SKM-1 (cell line): ENCODE data around the gene SLC25A38.
"Not testable (repeated sequence)": the region's sequence is repeated elsewhere in the genome, so short reads cannot be mapped to it uniquely, and the experiment has no call there.

Source experiments
- DNase-seq: peaks from one replicate; lab custom pipeline; 2025; ENCODE audit not compliant: unreplicated experiment; lab: John Stamatoyannopoulos, UW

Gene SLC25A38

GRCh38 chr3:39383045-39383880 lies at the start of gene SLC25A38:
Gene SLC25A38 (plus strand): TSS chr3:39383370. CDS start chr3:39383725, 355 bp downstream.
- no peak for DNase-seq

GRCh38 chr3:39333607-39334006 lies 49.6 kb upstream of the SLC25A38 start:
- no peak for DNase-seq

GRCh38 chr3:39334205-39334604 lies 49.0 kb upstream of the SLC25A38 start:
- DNase-seq = no peak

GRCh38 chr3:39338201-39338600 lies 45.0 kb upstream of the SLC25A38 start:
- no peak for DNase-seq

GRCh38 chr3:39339086-39339485 lies 44.1 kb upstream of the SLC25A38 start:
- DNase-seq = no peak

GRCh38 chr3:39343076-39343717 lies 40.0 kb upstream of the SLC25A38 start:
- no peak for DNase-seq

GRCh38 chr3:39343760-39344159 lies 39.4 kb upstream of the SLC25A38 start:
- DNase-seq = no peak

- DNase-seq = no peak
These were observed 38.3 kb upstream of the SLC25A38 start for GRCh38 chr3:39344746-39345344.

GRCh38 chr3:39346785-39347585 lies 36.2 kb upstream of the SLC25A38 start:
- DNase-seq = no peak

GRCh38 chr3:39347586-39347876 lies 35.6 kb upstream of the SLC25A38 start:
- DNase-seq = no peak

- no peak for DNase-seq
These were observed 34.1 kb upstream of the SLC25A38 start for GRCh38 chr3:39349080-39349479.

- DNase-seq = no peak
These were observed 32.5 kb upstream of the SLC25A38 start for GRCh38 chr3:39350714-39351113.

GRCh38 chr3:39351134-39351533 lies 32.0 kb upstream of the SLC25A38 start:
- DNase-seq = not testable (repeated sequence)

- not testable (repeated sequence) for DNase-seq
These were observed 29.8 kb upstream of the SLC25A38 start for GRCh38 chr3:39353168-39353927.

- no peak for DNase-seq
These were observed 24.8 kb upstream of the SLC25A38 start for GRCh38 chr3:39358333-39358732.

GRCh38 chr3:39361252-39361927 lies 21.8 kb upstream of the SLC25A38 start:
- peak; percentile 31 for DNase-seq

GRCh38 chr3:39362192-39362591 lies 21.0 kb upstream of the SLC25A38 start:
- no peak for DNase-seq

- DNase-seq = no peak
These were observed 20.4 kb upstream of the SLC25A38 start for GRCh38 chr3:39362812-39363211.

- DNase-seq = not testable (repeated sequence)
These were observed 12.7 kb upstream of the SLC25A38 start for GRCh38 chr3:39370450-39370849.

- DNase-seq = no peak
These were observed 10.3 kb upstream of the SLC25A38 start for GRCh38 chr3:39372833-39373232.
